Measurements from ENCODE around the gene NEMP2. TPM values are rescaled to one million over a fixed set of nuclear protein-coding genes. Genes with fewer than 3 reads are reported as not detected.
A peak's percentile ranks its signal among the peaks of the same experiment; 100 is the strongest.

Gene NEMP2
- polyA plus RNA-seq, 2 of the 4 experiments (the other 2 are of a cell fraction) = 7.1 to 22.0 TPM

DNA sequence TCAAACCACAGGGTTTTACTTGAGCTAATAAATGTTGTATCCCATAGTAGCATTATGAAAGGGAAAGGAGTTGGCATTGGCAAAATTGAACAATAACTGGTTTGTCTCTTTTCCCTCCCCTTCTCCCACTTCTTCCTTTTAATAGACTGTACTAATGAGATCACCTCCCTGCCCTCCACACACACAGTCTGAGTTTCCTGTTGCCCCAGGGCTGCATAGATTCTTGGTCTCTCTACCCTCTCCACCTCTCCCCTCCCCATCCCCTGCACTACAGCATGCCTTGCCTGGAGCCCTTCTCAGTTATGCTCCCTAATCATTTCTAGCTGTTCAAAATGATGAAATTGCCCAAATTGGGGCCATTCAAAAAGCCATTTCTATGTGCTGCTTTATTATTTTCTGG lies 37.2 kb upstream of the NEMP2 start:
- Histone ChIP-seq H3K4me1 (peaks cover 41% of the 10 kb centered on the region), H3K4me3 (no peak overlapping the region), H3K27ac (peak overlapping the region; percentile 38 to 52; a peak in 4 of 6 replicates), H3K9me3 (peaks cover 12% of the 10 kb centered on the region), H3K4me2 (peak overlapping the region; percentile 8; the same call in 1 of the 3 replicates)
- TF ChIP-seq EP300 (IDR thresholded peaks at IDR 0.05) (no peak), RAD21 (conservative IDR thresholded peaks at IDR 0.05 in 1 of 2, IDR thresholded peaks at IDR 0.05 in 1 of 2) (no peak), MAZ (IDR thresholded peaks at IDR 0.05; ENCODE audit: borderline replicate concordance, low read depth, low read length) (no peak), FOSL2 (IDR thresholded peaks at IDR 0.05) (no peak), FOSL2 (CRISPR knock-in tag; IDR thresholded peaks at IDR 0.05) (no peak), E2F6 (IDR thresholded peaks at IDR 0.05; ENCODE audit: borderline replicate concordance, low read depth) (no peak), PBX3 (IDR thresholded peaks at IDR 0.05) (no peak), RARB (CRISPR knock-in tag; IDR thresholded peaks at IDR 0.05) (no peak), TFCP2L1 (CRISPR knock-in tag; IDR thresholded peaks at IDR 0.05) (no peak), POLR2A (IDR thresholded peaks at IDR 0.05; ENCODE audit: low read length) (no peak), EHF (CRISPR knock-in tag; IDR thresholded peaks at IDR 0.05) (no peak), TP53 (CRISPR knock-in tag; IDR thresholded peaks at IDR 0.05) (no peak), NPAS2 (CRISPR knock-in tag; IDR thresholded peaks at IDR 0.05; ENCODE audit: borderline replicate concordance) (no peak), REST (IDR thresholded peaks at IDR 0.05) (no peak), ZNF302 (CRISPR knock-in tag; IDR thresholded peaks at IDR 0.05) (no peak), HDAC2 (IDR thresholded peaks at IDR 0.05) (no peak), MAFK (IDR thresholded peaks at IDR 0.05; ENCODE audit: partially characterized antibody) (no peak), FOSB (CRISPR knock-in tag; IDR thresholded peaks at IDR 0.05) (no peak)
- FAIRE-seq (no peak), DNase-seq (ENCODE audit: low read depth in 1 of 2, low spot score in 1 of 2) (no peak), ATAC-seq (peak in 1 of 2 experiments; percentile 68; a peak in 4 of 6 replicates)
- POLR2A ChIA-PET = no interaction called here
- CTCF ChIA-PET = interaction anchor here (0.7 to 1.2 kb wide), 2 partner anchors 18 to 444 kb away, joined by 3 to 4 read pairs; no protein-coding TSS in a partner anchor

DNA sequence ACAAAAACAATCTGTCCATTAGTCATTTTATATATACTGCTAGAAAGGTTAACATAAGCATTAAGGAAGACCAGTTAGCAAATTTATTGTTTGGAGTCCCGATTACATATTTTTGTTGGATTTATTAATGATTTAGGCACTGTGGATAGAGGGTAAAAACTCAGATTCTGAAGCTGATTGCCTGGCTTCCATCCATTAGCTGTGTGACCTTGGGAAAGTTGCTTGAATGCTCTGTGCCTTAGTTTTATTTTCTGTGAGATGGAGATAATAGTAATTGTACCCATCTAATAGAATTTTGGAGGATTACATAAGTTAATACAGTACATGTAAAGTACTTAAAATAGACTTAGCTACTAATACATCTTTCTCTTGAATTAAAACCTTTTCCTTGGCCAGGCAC lies 36.3 kb upstream of the NEMP2 start:
- peak overlapping the region in 1 of 2 experiments; percentile 7; a peak in 1 of 6 replicates for H3K27ac ChIP-seq
- ChIA-PET POLR2A (no interaction called here), CTCF (interaction anchor here (1.2 to 2.4 kb wide), 2 partner anchors 11 to 17 kb away, joined by 4 to 6 read pairs; no protein-coding TSS in a partner anchor)

More for the DNA sequence above, 36.3 kb upstream of the NEMP2 start:
- Histone ChIP-seq H3K4me1 (peaks cover 35% of the 10 kb centered on the region), H3K4me3 (no peak overlapping the region), H3K9me3 (peaks cover 12% of the 10 kb centered on the region), H3K4me2 (no peak overlapping the region)
- FAIRE-seq (no peak), DNase-seq (ENCODE audit: low read depth in 1 of 2, low spot score in 1 of 2) (no peak), ATAC-seq (no peak)
- TF ChIP-seq ZNF302 (CRISPR knock-in tag; IDR thresholded peaks at IDR 0.05) (no peak), FOXS1 (CRISPR knock-in tag; IDR thresholded peaks at IDR 0.05) (no peak), JUNB (IDR thresholded peaks at IDR 0.05) (no peak), NR3C1 (IDR thresholded peaks at IDR 0.05) (no peak), SMC3 (IDR thresholded peaks at IDR 0.05) (no peak), HEYL (CRISPR knock-in tag; IDR thresholded peaks at IDR 0.05) (no peak), CBX2 (IDR thresholded peaks at IDR 0.05; ENCODE audit: borderline replicate concordance, low read depth) (no peak), KDM5A (IDR thresholded peaks at IDR 0.05) (no peak)
- TF ChIP-seq, protein P1, sequence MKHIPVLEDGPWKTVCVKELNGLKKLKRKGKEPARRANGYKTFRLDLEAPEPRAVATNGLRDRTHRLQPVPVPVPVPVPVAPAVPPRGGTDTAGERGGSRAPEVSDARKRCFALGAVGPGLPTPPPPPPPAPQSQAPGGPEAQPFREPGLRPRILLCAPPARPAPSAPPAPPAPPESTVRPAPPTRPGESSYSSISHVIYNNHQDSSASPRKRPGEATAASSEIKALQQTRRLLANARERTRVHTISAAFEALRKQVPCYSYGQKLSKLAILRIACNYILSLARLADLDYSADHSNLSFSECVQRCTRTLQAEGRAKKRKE (CRISPR knock-in tag; IDR thresholded peaks at IDR 0.05; ENCODE audit: low read depth) = no peak
- WGBS (ENCODE audit: missing lambda C conversion rate) = 64% methylated on average over 1 of the region's 1 CpG

All from A549 (cell line).